Activated B cell treated with CpG ODN at 0.5 μM for 24 hours (primary cell): Measurements from ENCODE around the gene COX6B2. TPM values are rescaled to one million over a fixed set of nuclear protein-coding genes. Genes with fewer than 3 reads are reported as not detected.

Experiments used
- ATAC-seq: fragments of 200-7000 bp; cut with Tn5 transposase; one replicate; pipeline ENCODE4 v1.10.0; 2021; ENCODE audit warnings: low read depth, mild to moderate bottlenecking, moderate library complexity
- CTCF ChIA-PET: fragments of 350-600 bp; sonication (Branson Sonifier 250); formaldehyde crosslinking; loops from one replicate; lab custom pipeline; 2021; ENCODE audit warnings: antibody characterized with exemption; lab: Charles Lee
- POLR2A ChIA-PET: fragments of 350-600 bp; sonication (Branson Sonifier 250); formaldehyde crosslinking; loops from one replicate; lab custom pipeline; 2021; ENCODE audit warnings: antibody characterized with exemption; lab: Charles Lee
- DNase-seq: peaks from one replicate; pipeline ENCODE4 v3.0.0; 2022
- H3K27ac Mint-ChIP-seq: one replicate; pipeline ENCODE4 v1.8.0; 2020; ENCODE audit warnings: mixed read lengths
- H3K27me3 Mint-ChIP-seq: one replicate; pipeline ENCODE4 v1.8.0; 2021; ENCODE audit warnings: mixed read lengths
- H3K36me3 Mint-ChIP-seq: one replicate; pipeline ENCODE4 v1.8.0; 2021; ENCODE audit warnings: low read depth, mixed read lengths
- H3K4me1 Mint-ChIP-seq: one replicate; pipeline ENCODE4 v1.8.0; 2021; ENCODE audit warnings: mixed read lengths
- H3K4me3 Mint-ChIP-seq: one replicate; pipeline ENCODE4 v1.8.0; 2020; ENCODE audit warnings: mild to moderate bottlenecking, mixed read lengths
- H3K9me3 Mint-ChIP-seq: one replicate; pipeline ENCODE4 v1.8.0; 2020; ENCODE audit warnings: mixed read lengths
- intact Hi-C: fragments of 100-400 bp; cut with micrococcal nuclease; formaldehyde crosslinking; loops from one replicate; pipeline ENCODE4 v1.15.1; 2024
- total RNA-seq: library from RNA; stranded (reverse); gene quantifications from 2 replicates; pipeline ENCODE4 v1.2.3, GENCODE V29; 2022
- TF ChIP-seq, protein P1 (sequence below): fragments of 200-600 bp; IDR thresholded peaks from one replicate; pipeline ENCODE4 v1.8.0; 2022; ENCODE audit warnings: antibody characterized with exemption, mild to moderate bottlenecking

The COX6B2 gene
- total RNA-seq, 1 donor from 2014 or later: not detected

DNA sequence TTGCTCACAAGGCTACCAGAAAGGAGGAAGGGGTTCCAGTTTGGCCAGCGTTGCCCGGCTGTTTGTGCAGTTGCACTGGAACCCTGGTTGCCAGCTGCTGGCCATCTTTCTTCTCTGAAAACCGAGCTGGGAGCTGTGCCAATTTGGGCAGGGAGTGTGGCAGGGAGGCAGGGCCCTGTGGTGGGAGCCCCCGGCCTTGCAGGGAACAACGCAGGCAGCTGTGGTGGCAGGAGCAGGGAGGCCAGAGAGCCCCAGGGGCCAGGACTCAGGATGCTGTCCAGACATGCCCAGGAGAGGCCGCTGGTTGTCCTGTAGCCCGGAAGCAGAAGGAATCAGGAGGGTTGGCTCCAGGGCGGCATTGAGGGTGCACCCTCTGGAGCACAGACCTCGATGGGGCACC, 10.1 kb downstream of the COX6B2 start:
- no peak overlapping the region for H3K27ac Mint-ChIP-seq
- ATAC-seq (no peak), DNase-seq (no peak)
- peaks cover 3% of the 10 kb centered on the region for H3K27me3 Mint-ChIP-seq
- intact Hi-C loops: no loop called here
- peaks cover 7% of the 10 kb centered on the region for H3K36me3 Mint-ChIP-seq
- CTCF ChIA-PET: no interaction called here
- no peaks in the 10 kb centered on the region for H3K9me3 Mint-ChIP-seq
- H3K4me3 Mint-ChIP-seq: no peak overlapping the region
- POLR2A ChIA-PET: no interaction called here
- peaks cover 18% of the 10 kb centered on the region for H3K4me1 Mint-ChIP-seq
- TF ChIP-seq, protein P1, sequence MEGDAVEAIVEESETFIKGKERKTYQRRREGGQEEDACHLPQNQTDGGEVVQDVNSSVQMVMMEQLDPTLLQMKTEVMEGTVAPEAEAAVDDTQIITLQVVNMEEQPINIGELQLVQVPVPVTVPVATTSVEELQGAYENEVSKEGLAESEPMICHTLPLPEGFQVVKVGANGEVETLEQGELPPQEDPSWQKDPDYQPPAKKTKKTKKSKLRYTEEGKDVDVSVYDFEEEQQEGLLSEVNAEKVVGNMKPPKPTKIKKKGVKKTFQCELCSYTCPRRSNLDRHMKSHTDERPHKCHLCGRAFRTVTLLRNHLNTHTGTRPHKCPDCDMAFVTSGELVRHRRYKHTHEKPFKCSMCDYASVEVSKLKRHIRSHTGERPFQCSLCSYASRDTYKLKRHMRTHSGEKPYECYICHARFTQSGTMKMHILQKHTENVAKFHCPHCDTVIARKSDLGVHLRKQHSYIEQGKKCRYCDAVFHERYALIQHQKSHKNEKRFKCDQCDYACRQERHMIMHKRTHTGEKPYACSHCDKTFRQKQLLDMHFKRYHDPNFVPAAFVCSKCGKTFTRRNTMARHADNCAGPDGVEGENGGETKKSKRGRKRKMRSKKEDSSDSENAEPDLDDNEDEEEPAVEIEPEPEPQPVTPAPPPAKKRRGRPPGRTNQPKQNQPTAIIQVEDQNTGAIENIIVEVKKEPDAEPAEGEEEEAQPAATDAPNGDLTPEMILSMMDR: no peak

DNA sequence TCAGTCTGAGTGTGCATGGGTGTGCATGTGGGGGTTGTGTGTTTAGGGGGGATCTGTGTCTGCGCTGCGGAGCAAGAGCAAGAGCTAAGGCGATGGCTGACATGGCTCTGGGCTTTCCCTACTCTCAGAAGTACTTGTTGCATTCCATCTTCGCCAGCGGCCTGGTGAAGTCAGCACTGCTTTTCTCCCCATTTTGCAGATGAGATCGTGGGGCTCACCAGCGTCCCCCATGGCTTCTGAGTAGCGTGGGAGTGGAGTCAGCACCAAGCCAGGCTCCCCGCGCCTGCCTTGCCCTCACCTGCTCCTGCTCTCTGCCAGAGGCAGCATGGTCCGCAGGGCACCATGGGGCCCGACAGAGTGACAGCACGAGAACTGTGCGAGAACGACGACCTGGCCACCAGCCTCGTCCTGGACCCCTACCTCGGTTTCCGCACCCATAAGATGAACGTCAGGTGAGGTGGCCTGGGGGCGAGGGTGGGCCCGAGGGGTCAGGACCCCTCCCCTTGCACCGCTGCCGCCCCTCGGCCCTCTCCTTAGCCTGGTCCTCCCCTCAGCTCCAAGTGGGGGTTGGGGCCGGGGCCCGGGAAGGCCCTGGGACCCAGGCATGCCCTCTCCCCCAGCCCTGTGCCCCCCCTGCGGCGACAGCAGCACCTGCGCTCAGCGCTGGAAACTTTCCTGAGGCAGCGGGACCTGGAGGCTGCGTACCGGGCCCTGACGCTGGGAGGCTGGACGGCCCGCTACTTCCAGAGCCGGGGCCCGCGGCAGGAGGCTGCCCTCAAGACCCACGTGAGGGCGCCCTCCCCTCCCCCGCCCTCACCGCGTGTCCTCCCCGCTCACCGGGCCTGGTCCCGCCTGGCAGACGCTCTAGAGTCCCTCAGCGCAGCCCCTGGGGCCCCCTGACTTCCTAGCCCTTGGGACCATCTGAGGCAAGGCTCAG, 12.7 kb downstream of the COX6B2 start:
- POLR2A ChIA-PET: interaction anchor here (1.5 kb wide), 1 partner anchor 42 kb away, joined by 6 read pairs; the partner anchor contains the start of gene TMEM238

DNA sequence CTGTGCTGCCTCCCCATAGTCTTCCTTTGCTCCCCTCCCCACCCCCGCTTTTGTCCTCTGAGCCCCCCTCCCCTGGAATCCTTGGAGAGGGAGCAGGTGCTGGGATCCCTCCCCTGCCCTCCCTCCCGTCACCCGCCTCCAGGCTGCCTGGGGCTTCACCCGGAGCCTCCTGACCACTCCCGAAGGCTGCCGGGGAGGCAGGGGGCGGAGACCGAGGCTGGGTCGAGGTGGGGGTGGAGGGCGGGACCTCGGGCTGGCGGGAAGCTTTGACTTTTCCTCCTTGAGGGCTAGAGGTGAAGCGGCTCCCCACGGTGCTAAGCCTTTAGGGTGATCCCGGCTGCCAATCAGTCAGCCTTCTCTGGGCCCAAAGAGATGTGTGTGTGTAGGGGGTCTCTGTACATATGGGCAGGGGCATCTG, 13.3 kb downstream of the COX6B2 start:
- Mint-ChIP-seq H3K27me3 (peaks cover 5% of the 10 kb centered on the region), H3K9me3 (no peaks in the 10 kb centered on the region), H3K36me3 (peaks cover 6% of the 10 kb centered on the region), H3K27ac (no peak overlapping the region), H3K4me3 (peak overlapping the region; percentile 83), H3K4me1 (peaks cover 31% of the 10 kb centered on the region)
- intact Hi-C loops: no loop called here
- TF ChIP-seq, protein P1: no peak
- ATAC-seq: no peak
- no peak for DNase-seq
- ChIA-PET CTCF (no interaction called here), POLR2A (interaction anchor here (1.5 kb wide), 1 partner anchor 43 kb away, joined by 6 read pairs; the partner anchor contains the start of gene TMEM238)

More for the DNA sequence above, 12.7 kb downstream of the COX6B2 start:
- peaks cover 3% of the 10 kb centered on the region for H3K27me3 Mint-ChIP-seq
- H3K4me1 Mint-ChIP-seq: peaks cover 31% of the 10 kb centered on the region
- H3K36me3 Mint-ChIP-seq: peaks cover 7% of the 10 kb centered on the region
- peak overlapping the region; percentile 20 for H3K4me3 Mint-ChIP-seq
- no peak for DNase-seq
- ATAC-seq: no peak
- intact Hi-C loops: no loop called here
- TF ChIP-seq, protein P1: no peak
- H3K27ac Mint-ChIP-seq: no peak overlapping the region
- CTCF ChIA-PET: no interaction called here
- no peaks in the 10 kb centered on the region for H3K9me3 Mint-ChIP-seq

DNA sequence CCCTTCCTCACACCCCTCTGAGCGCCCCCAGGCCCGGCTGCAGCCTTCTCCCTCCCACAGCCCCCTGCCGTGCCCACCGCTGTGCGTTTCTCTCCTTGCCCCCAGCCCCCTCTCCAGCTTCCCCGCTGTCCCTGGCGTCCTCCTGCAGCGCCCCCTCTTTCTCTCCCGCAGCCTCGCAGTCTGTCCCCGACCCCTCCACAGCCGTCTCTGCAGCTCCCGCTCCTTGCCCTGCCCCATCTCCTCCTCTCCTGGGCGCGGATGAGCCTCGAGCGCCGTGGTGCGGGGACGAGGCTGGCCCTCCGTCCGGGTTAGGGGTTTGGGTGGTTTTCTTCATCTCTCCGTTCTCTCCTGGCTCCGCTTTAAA, 13.8 kb downstream of the COX6B2 start:
- Mint-ChIP-seq H3K4me1 (peaks cover 31% of the 10 kb centered on the region), H3K9me3 (no peaks in the 10 kb centered on the region), H3K36me3 (peaks cover 6% of the 10 kb centered on the region), H3K27ac (no peak overlapping the region), H3K27me3 (peaks cover 5% of the 10 kb centered on the region), H3K4me3 (peak overlapping the region; percentile 83)
- TF ChIP-seq, protein P1: no peak
- ChIA-PET CTCF (no interaction called here), POLR2A (interaction anchor here (1.5 kb wide), 1 partner anchor 43 kb away, joined by 6 read pairs; the partner anchor contains the start of gene TMEM238)
- ATAC-seq: no peak
- DNase-seq: no peak
- intact Hi-C loops: no loop called here
